T-helper 22 cell (primary cell): Measurements from ENCODE around the gene RHBDF1.

Experiments
- DNase-seq: peaks from one replicate; pipeline ENCODE4 v3.0.0-alpha.2; 2020; ENCODE audit warnings: low read depth

RHBDF1 gene, protein sequence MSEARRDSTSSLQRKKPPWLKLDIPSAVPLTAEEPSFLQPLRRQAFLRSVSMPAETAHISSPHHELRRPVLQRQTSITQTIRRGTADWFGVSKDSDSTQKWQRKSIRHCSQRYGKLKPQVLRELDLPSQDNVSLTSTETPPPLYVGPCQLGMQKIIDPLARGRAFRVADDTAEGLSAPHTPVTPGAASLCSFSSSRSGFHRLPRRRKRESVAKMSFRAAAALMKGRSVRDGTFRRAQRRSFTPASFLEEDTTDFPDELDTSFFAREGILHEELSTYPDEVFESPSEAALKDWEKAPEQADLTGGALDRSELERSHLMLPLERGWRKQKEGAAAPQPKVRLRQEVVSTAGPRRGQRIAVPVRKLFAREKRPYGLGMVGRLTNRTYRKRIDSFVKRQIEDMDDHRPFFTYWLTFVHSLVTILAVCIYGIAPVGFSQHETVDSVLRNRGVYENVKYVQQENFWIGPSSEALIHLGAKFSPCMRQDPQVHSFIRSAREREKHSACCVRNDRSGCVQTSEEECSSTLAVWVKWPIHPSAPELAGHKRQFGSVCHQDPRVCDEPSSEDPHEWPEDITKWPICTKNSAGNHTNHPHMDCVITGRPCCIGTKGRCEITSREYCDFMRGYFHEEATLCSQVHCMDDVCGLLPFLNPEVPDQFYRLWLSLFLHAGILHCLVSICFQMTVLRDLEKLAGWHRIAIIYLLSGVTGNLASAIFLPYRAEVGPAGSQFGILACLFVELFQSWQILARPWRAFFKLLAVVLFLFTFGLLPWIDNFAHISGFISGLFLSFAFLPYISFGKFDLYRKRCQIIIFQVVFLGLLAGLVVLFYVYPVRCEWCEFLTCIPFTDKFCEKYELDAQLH

GRCh38 chr16:72561-73548, at the start of gene RHBDF1:
Gene RHBDF1 (minus strand): TSS chr16:72631. CDS start chr16:65015, 7,616 bp downstream.
- no peak for DNase-seq

DNA sequence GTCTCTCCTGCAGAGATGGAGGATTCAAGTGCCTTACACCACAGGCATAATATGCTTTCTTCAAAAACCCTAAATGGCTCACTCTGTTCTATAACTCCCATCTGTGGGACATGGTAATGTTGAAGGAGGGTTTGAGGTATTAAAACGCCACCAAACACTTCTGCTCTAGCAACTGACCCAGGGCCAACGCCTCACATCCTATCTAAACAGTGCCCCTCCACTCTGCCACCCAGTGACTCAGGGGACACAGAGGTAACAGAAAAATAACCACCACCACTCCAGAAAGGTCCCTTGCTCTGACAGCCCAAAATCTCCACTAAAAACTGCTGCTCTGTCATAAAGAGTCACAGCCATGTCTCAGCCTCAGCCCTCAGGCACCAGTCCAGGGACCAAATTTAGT, 48.3 kb upstream of the RHBDF1 start:
- no peak for DNase-seq

GRCh38 chr16:119835-120491, 47.5 kb upstream of the RHBDF1 start:
- DNase-seq = no peak

GRCh38 chr16:119295-119694, 46.9 kb upstream of the RHBDF1 start:
- no peak for DNase-seq

DNA sequence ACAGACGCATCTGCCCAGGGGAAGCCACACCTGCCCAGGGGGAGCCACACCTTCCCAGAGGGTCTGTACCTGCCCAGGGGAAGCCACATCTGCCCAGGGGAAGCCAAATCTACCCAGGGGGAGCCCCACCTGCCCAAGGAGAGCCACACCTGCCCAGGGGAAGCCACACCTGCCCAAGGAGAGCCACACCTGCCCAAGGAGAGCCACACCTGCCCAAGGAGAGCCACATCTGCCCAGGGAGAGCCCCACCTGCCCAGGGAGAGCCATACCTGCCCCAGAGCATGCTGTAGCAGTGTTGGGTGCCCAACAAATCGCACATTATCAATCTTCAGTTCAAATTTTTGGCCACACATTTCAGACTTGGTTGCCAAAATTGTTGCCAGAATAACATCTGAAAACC, 46.4 kb upstream of the RHBDF1 start:
- DNase-seq = no peak

DNA sequence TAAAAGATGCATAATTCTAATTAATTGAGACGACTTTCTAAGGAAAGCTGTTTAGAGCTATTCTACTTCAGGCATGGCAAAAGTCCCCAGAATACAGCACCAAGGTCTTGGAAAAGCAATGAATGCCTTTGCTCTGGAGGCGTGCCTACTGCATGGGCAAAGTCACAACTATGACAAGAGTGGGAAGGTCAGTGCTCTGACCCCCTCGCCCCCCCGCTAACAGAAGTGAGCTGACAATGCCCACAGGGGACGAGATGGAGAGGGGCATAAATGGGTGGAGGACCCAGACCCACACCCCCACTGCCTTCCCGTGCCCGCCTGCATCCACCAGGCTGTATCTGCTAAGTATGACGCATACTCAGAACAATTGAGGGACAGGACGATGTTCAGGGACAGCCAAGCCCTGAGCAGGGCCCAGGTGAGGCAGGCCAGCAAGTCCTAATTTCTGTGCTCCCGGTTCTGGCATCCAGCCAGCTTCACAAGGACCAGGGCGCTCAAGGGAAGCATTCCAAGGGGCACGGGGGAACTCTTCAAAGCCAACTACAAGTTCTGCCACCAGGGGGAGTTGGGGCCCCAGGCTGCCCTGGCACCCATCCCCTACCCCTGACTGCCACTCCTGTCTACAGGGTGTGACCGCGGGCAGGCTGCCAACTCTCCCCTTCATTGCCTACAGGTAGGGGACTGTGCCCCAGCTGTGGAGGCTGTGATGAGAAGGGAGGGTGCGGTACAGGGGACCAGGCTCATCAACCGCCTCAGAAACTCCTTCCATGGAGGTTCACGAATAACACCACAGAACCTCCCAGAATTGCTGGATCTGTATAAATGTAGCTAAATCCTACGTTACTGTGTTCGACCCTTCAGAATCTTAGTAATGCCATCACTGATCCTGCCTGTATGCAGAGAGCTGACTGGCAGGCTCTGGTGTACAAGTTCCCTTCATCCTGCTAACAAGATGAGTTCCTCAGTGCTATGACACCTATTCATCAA, 45.2 kb upstream of the RHBDF1 start:
- DNase-seq = peak; percentile 24

GRCh38 chr16:116015-116414, 43.6 kb upstream of the RHBDF1 start:
- no peak for DNase-seq

GRCh38 chr16:114327-114726, 41.9 kb upstream of the RHBDF1 start:
- no peak for DNase-seq

DNA sequence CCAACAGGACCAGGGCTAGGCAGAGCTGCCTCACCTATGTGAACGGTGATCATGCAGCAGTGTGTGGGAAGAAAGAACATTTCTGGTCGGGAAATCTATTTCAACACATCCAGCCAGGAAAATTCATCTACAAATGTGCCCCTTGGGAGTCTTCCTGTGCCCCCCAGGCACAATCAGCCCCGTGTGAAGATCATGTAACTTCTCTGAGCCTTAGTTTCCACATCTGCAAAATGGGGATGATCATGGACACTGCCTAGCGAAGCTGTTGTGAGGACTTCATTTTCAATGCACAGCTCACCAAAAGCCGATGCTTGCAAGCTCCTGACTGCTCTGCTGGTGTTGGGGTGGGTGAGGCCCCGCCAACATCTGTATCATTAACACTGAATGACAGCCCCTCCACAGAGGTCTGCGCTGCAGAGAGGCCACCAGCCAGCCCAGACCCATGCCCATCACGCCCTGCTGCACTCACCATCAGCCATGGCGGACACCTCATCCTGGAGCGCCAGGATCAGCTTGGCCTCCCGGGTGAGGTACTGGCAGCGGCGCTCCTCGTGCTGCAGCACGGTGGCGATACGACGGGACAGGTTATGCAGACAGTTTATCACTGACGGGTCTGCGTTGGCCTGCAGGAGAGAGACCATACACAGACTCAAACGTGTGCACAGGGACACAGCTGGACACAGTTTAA, 39.9 kb upstream of the RHBDF1 start:
- DNase-seq = no peak

DNA sequence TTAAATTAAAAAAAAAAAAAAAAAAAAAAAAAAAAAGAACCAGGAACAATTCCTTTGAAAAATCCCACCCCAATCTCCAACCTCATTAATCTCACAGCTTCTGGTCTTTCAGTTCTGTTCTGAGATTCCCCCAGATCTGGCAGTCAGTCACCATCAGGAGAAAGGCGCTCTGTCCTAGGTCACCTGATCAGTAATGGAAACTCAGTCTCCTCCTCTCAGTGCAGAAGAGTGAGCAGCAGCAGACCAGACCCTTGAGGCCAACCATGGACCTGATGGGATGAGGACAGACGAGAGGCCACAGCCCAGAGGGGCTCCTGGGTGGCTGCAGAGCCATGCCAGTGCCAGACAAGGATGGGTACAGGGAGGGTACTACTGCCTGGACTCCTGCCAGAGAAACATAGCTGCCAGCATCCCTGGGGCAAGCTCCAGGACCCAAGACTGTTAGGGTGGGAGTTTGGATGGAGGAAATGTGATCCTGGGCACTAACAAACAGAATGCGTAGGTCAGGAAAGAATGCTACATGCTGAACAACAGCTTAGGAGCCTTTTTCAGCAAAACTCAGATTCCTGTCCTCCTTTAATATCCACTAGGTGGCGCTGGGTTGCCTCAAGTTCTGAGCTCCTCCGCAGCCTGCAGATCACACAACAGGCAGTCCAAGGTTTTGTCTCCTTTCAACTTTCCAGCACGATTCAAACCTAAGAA, 34.3 kb upstream of the RHBDF1 start:
- peak; percentile 9 for DNase-seq

DNA sequence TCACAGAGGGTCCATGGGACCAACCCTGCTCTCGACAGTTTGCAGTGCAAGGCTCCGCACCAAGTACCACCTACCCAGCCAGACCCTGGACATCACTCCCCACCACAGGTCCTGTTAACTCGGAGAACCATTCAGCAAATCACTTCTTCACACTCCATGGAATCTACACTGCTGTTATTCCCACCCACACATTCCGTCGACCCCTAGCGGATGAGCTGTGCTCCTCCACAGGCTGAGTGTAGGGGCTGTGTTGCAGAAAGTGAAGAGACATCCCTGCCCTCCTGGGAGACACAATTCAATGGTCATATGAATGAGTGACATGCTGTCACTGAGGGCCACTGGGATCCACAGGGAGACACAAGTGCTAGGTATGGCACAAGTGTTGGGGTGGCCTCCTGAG, 33.1 kb upstream of the RHBDF1 start:
- DNase-seq = no peak

GRCh38 chr16:104928-105327, 32.5 kb upstream of the RHBDF1 start:
- no peak for DNase-seq

DNA sequence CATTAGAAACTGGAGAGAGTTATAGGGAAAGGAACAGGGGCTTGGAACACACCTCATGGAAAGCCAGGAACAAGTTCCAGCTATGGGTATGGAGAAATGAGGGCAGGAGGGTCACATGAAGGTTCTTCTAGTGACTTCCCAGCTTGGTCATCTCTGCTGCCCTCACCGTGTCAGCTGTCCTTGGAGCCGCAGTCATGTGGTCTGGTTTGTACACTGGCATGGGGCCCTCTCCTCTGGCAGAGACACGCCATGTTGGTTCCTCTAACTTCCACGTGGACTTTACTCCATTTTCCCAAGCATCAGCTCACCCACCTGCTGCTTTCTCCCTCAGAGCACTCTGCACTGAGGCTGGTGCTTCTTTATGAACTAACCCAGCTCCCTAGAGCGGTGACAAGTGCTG, 31.9 kb upstream of the RHBDF1 start:
- no peak for DNase-seq

DNA sequence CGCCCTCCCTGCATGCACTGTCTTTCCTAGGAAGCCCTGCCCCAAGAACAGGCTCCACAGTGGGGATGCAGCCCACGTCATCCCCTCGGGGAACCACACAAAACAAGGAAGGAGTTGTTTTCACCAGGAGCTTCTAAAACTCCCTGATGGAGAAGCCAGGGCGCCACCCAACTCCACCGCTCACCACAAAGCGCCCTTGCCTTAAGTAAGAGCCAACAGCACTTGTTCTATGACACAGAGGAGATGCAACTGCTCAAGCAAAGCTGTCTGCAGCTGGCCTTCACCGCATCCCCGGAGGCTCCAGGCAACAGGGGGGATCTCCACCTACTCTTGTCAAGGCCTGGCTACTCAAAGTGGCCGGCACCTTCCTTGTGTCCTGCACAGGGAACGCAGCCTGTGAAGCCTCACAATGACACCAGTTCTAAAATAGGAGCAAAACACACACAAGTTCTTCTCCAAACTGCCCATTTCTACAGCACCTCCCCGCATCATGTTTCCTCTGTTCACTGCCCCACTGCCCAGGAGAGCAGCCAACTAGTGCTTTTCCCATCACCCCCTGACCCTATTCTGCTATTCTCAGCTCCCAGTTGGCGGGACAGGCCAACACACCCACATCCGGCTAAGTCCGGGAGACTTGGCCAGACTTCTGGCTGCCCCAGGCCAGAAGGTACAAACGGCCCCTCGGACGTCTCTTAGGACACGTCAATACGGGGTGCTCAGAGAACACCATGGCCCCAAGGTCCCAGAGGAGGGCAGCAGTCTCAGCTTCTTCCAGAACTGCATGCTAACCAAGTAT, 29.8 kb upstream of the RHBDF1 start:
- DNase-seq = no peak

GRCh38 chr16:101586-101985, 29.2 kb upstream of the RHBDF1 start:
- no peak for DNase-seq

DNA sequence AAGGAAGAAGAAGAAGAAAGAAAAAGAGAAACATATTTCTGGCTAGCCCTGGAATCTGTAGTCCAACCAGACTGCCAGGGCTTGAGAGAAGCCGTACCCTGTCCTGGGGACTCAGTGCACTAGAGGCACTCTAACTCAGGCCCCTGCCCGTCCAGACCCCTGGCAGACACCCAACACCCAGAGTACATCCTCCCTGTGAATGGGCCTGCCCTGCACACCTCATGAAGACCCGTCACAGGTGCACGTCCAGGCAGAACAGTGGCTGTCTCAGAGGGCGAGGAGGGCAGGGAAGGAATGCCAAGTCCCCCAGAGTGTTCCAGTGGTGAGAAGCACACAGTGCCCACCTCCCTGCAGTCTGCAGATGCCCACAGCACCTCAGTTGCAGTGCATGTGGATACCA, 28.6 kb upstream of the RHBDF1 start:
- DNase-seq = no peak

- DNase-seq = no peak
These were observed 25.4 kb upstream of the RHBDF1 start for GRCh38 chr16:97822-98221.

GRCh38 chr16:96935-97381, 24.5 kb upstream of the RHBDF1 start:
- peak; percentile 70 for DNase-seq
